ENCODE results near the gene TLN1.

DNA sequence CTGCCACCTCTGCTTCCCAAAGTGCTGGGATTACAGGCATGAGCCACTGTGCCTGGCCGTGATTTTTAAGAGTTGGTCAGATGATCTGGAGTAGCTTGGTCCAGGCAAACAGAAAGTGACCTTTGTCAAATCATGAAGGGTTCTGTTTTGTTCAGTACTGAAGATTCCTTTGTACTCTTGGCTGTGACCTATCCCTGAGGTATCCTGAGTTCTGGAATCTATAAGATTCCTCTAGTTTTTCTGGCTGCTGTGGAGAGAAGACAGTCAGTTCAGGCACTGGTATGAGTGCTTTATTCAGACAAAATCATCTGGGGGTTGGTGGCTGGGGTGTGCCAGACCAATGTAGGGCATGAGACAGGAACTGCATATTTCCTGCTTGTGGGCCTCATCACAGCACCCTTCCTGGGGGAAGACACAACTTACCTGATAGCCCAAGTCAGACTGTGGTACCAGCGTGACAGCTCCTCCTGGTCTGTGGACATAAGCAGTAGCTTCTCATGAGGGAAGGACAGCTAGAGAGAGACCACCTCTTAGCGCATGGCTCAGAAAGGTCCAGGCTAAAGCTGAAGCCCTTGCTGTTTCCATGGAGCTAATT, 70.1 kb downstream of the TLN1 start:
- TF ChIP-seq, protein P1, sequence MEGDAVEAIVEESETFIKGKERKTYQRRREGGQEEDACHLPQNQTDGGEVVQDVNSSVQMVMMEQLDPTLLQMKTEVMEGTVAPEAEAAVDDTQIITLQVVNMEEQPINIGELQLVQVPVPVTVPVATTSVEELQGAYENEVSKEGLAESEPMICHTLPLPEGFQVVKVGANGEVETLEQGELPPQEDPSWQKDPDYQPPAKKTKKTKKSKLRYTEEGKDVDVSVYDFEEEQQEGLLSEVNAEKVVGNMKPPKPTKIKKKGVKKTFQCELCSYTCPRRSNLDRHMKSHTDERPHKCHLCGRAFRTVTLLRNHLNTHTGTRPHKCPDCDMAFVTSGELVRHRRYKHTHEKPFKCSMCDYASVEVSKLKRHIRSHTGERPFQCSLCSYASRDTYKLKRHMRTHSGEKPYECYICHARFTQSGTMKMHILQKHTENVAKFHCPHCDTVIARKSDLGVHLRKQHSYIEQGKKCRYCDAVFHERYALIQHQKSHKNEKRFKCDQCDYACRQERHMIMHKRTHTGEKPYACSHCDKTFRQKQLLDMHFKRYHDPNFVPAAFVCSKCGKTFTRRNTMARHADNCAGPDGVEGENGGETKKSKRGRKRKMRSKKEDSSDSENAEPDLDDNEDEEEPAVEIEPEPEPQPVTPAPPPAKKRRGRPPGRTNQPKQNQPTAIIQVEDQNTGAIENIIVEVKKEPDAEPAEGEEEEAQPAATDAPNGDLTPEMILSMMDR (IDR thresholded peaks at IDR 0.05) = no peak
- no peak for TF ChIP-seq EZH2 (IDR thresholded peaks at IDR 0.05; ENCODE audit: borderline replicate concordance, insufficient read depth, low read depth, low read length, poor library complexity, severe bottlenecking)
